ENCODE measurements around the gene NCOA1.

DNA sequence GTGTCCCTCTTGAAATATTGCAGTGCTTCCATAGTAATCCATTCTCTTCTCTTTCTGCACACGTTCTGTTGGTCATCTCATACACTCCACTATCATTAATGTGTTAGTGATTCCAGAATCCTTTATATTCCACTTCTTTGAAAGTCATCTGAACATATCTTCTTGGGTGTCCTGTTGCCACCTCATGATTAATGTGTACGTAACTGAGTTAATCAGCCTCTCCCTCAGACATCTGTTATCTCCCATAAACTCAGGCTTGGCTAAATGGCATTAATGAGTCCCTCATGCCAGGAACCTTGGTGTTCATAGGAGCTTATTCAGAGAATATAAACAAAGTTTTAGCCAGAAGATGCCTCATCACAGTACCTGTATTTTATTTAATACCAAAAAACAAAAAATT is 126.4 kb downstream of the NCOA1 start:
- TF ChIP-seq, protein P1, sequence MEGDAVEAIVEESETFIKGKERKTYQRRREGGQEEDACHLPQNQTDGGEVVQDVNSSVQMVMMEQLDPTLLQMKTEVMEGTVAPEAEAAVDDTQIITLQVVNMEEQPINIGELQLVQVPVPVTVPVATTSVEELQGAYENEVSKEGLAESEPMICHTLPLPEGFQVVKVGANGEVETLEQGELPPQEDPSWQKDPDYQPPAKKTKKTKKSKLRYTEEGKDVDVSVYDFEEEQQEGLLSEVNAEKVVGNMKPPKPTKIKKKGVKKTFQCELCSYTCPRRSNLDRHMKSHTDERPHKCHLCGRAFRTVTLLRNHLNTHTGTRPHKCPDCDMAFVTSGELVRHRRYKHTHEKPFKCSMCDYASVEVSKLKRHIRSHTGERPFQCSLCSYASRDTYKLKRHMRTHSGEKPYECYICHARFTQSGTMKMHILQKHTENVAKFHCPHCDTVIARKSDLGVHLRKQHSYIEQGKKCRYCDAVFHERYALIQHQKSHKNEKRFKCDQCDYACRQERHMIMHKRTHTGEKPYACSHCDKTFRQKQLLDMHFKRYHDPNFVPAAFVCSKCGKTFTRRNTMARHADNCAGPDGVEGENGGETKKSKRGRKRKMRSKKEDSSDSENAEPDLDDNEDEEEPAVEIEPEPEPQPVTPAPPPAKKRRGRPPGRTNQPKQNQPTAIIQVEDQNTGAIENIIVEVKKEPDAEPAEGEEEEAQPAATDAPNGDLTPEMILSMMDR (IDR thresholded peaks at IDR 0.05), result no peak
- TF ChIP-seq POLR2A (IDR thresholded peaks at IDR 0.05) (no peak), POLR2AphosphoS5 (IDR thresholded peaks at IDR 0.05) (no peak), EP300 (IDR thresholded peaks at IDR 0.05) (no peak)

Measured in gastroesophageal sphincter (tissue), 3 donors.